GM18858 (cell line): ENCODE data around the gene PITHD1.
"Not testable (repeated sequence)": the region's sequence is repeated elsewhere in the genome, so short reads cannot be mapped to it uniquely, and the experiment has no call there.

Source experiments
- ATAC-seq: cut with Tn5 transposase; IDR thresholded peaks from one replicate; pipeline ENCODE4 v1.9.1; 2021; ENCODE audit not compliant: unreplicated experiment

PITHD1 gene

GRCh38 chr1:23777979-23778814 is at the start of gene PITHD1:
TSS of gene PITHD1 (plus strand) at chr1:23778418. CDS start at chr1:23778516, 98 bp downstream.
- ATAC-seq: peak; percentile 34

DNA sequence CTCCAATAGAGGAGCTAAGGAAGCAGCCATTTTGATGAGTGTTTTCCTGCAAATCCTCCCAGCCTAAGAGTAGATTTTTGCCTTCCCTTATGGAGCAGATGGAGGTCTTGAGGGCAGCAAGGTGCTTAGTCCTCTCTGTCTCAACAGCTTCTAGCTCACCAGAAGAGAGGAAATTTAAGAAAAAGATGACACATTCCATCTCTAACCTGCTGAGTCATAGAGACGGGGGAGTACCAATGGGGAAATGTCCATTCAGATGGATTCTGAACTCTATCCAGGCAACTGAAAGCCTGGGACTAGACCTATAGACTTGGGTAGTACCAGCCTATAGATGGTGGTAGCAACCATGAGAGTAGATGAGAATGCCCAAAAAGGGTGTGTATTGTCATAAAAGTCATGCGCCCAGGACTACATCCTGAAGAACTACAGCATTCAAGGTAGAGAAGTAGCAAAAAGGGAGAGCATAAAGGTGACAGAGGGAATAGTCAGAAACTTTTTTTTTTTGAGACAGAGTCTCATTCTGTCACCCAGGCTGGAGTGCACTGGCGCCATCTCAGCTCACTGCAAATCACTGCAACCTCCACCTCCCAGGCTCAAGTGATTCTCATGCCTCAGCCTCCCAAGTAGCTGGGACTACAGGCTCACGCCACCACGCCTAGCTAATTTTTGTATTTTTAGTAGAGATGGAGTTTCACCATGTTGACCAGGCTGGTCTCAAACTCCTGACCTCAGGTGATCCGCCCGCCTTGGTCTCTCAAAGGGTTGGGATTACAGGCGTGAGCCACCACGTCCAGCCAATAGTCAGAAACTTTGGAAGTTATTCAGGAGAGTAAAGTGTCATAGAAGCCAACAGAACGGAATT is 45.6 kb upstream of the PITHD1 start:
- no peak for ATAC-seq

DNA sequence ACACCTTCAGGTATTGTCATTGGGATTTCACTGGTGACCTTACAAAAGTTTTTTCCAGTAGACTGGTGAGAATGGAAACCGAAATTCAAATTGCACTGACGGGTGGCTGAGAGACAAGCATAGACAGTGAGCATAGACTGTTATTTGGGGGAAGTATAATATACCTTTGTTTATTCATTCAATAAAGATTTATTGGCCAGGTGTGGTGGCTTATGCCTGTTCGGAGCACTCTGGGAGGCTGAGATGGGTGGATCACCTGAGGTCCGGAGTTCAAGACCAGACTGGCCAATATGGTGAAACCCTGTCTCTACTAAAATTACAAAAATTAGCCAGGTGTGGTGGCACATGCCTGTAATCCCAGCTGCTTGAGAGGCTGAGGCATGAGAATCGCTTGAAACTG is 44.9 kb upstream of the PITHD1 start:
- ATAC-seq: not testable (repeated sequence)

DNA sequence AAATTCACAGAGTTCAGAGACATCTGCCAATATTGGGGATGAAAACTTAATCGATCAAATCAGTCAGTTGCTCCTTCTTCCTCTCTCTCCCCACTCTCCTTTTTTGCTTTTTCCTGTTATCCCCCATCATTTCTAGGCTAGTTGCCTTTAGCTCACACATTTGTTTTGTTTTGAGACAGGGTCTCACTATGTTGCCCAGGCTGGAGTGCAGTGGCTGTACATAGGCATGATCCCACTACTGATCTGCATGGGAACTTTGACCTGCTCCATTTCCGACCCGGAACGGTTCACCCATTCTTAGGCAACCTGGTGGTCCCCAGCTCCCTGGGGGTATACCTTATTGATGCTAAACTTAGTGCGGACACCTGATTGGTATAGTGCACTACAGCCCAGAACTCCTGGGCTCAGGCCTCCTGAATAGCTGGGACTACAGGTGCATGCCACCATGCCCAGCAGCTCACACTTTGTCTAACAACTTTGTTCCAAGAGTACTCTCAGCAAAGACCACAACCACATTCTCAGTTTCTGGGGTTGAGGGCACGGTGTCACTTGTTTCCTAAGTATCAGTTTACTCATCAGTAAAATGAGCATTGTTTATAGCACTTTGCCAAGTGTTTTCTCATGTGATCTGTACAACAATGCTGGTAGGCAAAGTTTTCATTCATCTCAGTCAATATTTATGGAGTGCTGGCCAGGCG is 41.6 kb upstream of the PITHD1 start:
- no peak for ATAC-seq

DNA sequence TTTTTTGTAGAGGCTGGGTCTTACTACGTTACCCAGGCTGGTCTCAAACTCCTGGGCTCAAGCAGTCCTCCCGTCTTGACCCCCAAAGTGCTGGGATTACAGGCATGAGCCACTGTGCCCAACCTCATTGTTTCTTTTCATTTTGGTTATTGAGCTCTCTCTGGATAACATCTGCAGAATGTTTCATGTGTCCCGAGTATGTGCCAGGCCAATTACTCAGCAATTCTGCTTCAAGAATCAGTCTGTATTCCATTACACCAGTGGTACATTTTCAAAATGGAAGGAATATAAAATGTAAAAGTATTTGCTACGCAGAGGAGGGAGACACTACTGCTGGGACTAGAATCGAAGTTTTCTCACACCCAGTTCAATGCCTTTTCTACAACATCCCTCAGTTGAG is 36.6 kb upstream of the PITHD1 start:
- ATAC-seq: no peak

- peak; percentile 5 for ATAC-seq
Measured at GRCh38 chr1:23742670-23743286, 35.4 kb upstream of the PITHD1 start.

GRCh38 chr1:23743287-23744152 is 34.7 kb upstream of the PITHD1 start, which contains the start of gene ELOA:
TSS of gene ELOA (plus strand) at chr1:23743471. CDS start at chr1:23743504, 33 bp downstream.
- ATAC-seq: peak; percentile 47

- ATAC-seq: no peak
Measured at GRCh38 chr1:23745515-23745914, 32.7 kb upstream of the PITHD1 start.

GRCh38 chr1:23748016-23748415 is 30.2 kb upstream of the PITHD1 start:
- ATAC-seq: no peak

DNA sequence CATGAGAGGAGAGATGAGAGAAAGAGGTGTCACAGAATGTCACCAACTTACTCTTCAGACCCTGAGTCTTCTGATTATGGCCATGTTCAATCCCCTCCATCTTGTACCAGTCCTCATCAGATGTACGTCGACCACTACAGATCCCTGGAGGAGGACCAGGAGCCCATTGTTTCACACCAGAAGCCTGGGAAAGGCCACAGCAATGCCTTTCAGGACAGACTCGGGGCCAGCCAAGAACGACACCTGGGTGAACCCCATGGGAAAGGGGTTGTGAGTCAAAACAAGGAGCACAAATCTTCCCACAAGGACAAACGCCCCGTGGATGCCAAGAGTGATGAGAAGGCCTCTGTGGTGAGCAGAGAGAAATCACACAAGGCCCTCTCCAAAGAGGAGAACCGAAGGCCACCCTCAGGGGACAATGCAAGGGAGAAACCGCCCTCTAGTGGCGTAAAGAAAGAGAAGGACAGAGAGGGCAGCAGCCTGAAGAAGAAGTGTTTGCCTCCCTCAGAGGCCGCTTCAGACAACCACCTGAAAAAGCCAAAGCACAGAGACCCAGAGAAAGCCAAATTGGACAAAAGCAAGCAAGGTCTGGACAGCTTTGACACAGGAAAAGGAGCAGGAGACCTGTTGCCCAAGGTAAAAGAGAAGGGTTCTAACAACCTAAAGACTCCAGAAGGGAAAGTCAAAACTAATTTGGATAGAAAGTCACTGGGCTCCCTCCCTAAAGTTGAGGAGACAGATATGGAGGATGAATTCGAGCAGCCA is 27.0 kb upstream of the PITHD1 start:
- ATAC-seq: no peak

GRCh38 chr1:23751815-23752200 is 26.4 kb upstream of the PITHD1 start:
- ATAC-seq: no peak

DNA sequence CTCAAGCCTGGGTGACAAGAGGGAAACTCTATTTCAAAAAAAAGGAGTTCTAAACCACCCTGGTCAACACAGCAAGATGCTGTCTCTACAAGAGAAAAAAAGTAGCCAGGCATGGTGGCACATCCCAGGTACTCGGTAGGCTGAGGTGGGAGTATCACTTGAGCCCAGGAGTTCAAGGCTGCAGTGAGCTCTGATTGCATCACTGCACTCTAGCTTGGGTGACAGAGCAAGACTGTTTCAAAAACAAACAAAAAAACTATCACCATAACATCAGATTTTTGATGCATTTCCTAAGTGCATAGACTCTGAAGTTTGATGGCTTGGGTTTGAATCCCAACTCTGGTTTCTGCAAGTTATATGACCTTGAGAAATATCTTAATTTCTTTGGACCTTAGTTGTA is 25.3 kb upstream of the PITHD1 start:
- ATAC-seq: no peak

- no peak for ATAC-seq
Measured at GRCh38 chr1:23756676-23757075, 21.5 kb upstream of the PITHD1 start.

DNA sequence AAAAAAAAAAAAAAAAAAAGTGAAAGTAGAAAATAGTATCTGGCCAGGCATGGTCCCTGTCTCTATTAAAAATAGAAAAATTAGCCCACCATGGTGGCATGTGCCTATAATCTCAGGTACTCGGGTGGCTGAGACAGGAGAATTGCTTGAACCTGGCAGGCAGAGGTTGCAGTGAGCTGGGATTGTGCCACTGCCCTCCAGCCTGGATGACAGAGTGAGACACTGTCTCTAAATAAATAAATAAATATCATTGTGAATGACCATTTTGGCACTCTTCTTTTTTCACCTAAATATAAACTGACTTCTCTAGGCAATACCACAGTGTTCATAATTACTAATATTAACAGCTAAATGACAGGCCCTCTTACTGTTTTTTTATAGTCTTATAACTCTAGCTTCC is 20.4 kb upstream of the PITHD1 start:
- no peak for ATAC-seq

GRCh38 chr1:23759277-23759676 is 18.9 kb upstream of the PITHD1 start:
- no peak for ATAC-seq

DNA sequence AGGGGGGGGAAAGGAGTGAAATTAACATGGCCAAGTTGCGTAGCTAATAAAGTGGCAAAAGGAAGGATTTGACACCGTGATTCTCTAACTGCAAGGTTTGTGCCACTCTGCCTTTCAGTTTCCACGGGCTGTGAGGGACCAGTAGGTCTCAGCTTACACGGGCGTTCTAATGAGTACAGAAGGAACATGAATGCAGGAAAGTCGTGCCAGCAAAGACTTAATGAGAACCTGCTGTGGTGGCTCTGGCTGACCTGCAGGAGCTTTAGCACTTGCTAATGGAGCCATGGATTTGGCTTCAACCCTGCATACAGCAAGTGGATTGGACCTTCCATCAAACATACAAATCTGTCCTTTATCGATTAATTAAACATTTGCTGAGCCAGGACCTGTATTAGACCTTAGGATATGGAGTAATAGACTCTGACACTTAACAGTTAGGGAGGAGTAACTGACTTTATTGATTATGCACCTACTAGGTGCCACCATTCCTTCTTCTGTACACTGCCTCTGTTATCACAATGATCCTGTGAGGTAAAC is 15.1 kb upstream of the PITHD1 start:
- ATAC-seq: no peak

DNA sequence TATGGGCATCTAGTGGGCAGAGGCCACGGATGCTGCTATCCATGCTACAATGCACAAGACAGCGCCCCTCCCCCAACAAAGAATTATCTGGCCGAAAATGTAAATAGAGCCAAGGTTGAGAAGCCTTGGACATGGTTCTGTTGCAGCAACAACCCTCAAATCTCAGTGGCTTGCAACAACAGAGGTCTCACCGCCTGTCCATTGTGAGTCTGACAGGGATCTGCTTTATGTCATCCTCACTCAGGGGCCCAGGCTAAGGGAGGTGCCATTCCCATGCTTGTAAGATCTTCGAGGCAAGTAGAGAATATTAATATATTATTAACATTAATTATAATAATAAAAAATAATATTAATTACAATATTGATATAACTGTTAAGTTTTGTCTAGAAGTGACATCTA is 9.5 kb upstream of the PITHD1 start:
- ATAC-seq: no peak

- ATAC-seq: no peak
Measured at GRCh38 chr1:23772049-23772853, 6.0 kb upstream of the PITHD1 start.
